Endothelial cell of umbilical vein (primary cell): ENCODE results near the gene AKR1C2. TPM values are rescaled to one million over a fixed set of nuclear protein-coding genes. Genes with fewer than 3 reads are reported as not detected.
"Not testable (repeated sequence)": the region's sequence is repeated elsewhere in the genome, so short reads cannot be mapped to it uniquely, and the experiment has no call there.

Experiments used
- BruUV-seq: library from RNA; stranded (reverse); fragments of 400-500 nt; replicated peaks from 2 replicates; lab custom pipeline; 2021; lab: Mats Ljungman, UMichigan
- CTCF ChIA-PET: fragments of 300-600, 350-600 bp; sonication (Branson Sonifier 250); formaldehyde crosslinking; loops from one replicate; lab custom pipeline; 2021; ENCODE audit warnings: antibody characterized with exemption, inconsistent platforms; lab: Charles Lee
- POLR2A ChIA-PET: fragments of 300-600, 350-600 bp; sonication (Branson Sonifier 250); formaldehyde crosslinking; loops from one replicate; lab custom pipeline; 2021; ENCODE audit warnings: antibody characterized with exemption, inconsistent platforms; lab: Charles Lee
- DNase-seq: peaks from one replicate; pipeline ENCODE4 v3.0.0-alpha.2; 2011; ENCODE audit warnings: low read depth, low spot score
- FAIRE-seq: peaks from 2 replicates; lab custom pipeline; 2011; peaks lifted over from hg19 to GRCh38; lab: Jason Lieb, UNC
- H2AFZ ChIP-seq: 2 replicates; pipeline ENCODE4 v1.6.0; 2012; ENCODE audit warnings: low read depth, low read length, control low read depth, inconsistent platforms
- H3K27ac ChIP-seq: 2 replicates; pipeline ENCODE4 v1.5.1; 2011; ENCODE audit warnings: low read depth, mild to moderate bottlenecking, control low read depth, low read length, moderate library complexity; ENCODE audit not compliant: insufficient read depth
- H3K27me3 ChIP-seq, 2 experiments: 2 replicates each; pipeline versions ENCODE4 v1.6.0 to v1.6.1; 2011; ENCODE audit warnings: low read length in 2 of 2, mixed read lengths in 1 of 2; ENCODE audit not compliant: control insufficient read depth in 2 of 2, insufficient read depth in 2 of 2
- H3K36me3 ChIP-seq, 2 experiments: 2 replicates in 1 of 2; 3 replicates in 1 of 2; pipeline ENCODE4 v1.5.1; 2011; ENCODE audit warnings: low read length in 2 of 2, mild to moderate bottlenecking in 1 of 2, moderate library complexity in 1 of 2; ENCODE audit not compliant: control insufficient read depth in 2 of 2, insufficient read depth in 2 of 2; ENCODE audit errors: extremely low read depth in 1 of 2
- H3K4me1 ChIP-seq: 3 replicates; pipeline ENCODE4 v1.5.1; 2011; ENCODE audit warnings: mild to moderate bottlenecking, low read length; ENCODE audit not compliant: control insufficient read depth, insufficient read depth; ENCODE audit errors: extremely low read depth
- H3K4me2 ChIP-seq: 2 replicates; pipeline ENCODE4 v1.6.1; 2011; ENCODE audit warnings: low read length, control low read depth, mixed read lengths; ENCODE audit not compliant: insufficient read depth
- H3K4me3 ChIP-seq, 3 experiments: fragments of 200-600 bp in 1 of 3; sonication (generic), shearing (Covaris generic) in 1 of 3; replicated peaks in 1 of 3; 2 replicates each; pipeline ENCODE4 v1.5.1; 2011 to 2016; ENCODE audit warnings: control low read depth in 3 of 3, low read length in 3 of 3, mild to moderate bottlenecking in 2 of 3, inconsistent platforms in 1 of 3, low read depth in 1 of 3, moderate library complexity in 1 of 3; ENCODE audit not compliant: insufficient read depth in 1 of 3
- H3K79me2 ChIP-seq: 2 replicates; pipeline ENCODE4 v1.6.0; 2012; ENCODE audit warnings: low read length, inconsistent platforms; ENCODE audit not compliant: control insufficient read depth, insufficient read depth
- H3K9ac ChIP-seq: replicated peaks from 2 replicates; pipeline ENCODE3; 2011; ENCODE audit warnings: low read length, control low read depth; ENCODE audit not compliant: insufficient read depth; ENCODE audit errors: extremely low read depth
- H3K9me1 ChIP-seq: replicated peaks from 3 replicates; pipeline ENCODE4 v1.6.0; 2011; ENCODE audit warnings: mild to moderate bottlenecking, low read length; ENCODE audit not compliant: control insufficient read depth, insufficient read depth; ENCODE audit errors: extremely low read depth
- H3K9me3 ChIP-seq: replicated peaks from 2 replicates; pipeline ENCODE4 v1.5.1; 2012; ENCODE audit warnings: low read length, inconsistent platforms; ENCODE audit not compliant: control insufficient read depth, insufficient read depth
- H4K20me1 ChIP-seq: replicated peaks from 2 replicates; pipeline ENCODE3; 2011; ENCODE audit warnings: mild to moderate bottlenecking, low read length; ENCODE audit not compliant: control insufficient read depth, insufficient read depth; ENCODE audit errors: extremely low read depth
- dilution Hi-C: fragments of 300-500 bp; cut with MboI; formaldehyde crosslinking; loops from one replicate; pipeline ENCODE4 v1.15.0; 2019; ENCODE audit warnings: low sequenced_read_pairs; ENCODE audit not compliant: extremely low pct_ligation_motif_present
- intact Hi-C: fragments of 100-400 bp; cut with micrococcal nuclease; formaldehyde crosslinking; loops from one replicate; pipeline ENCODE4 v1.10.0; 2022
- polyA plus RNA-seq, 4 experiments: library from polyadenylated mRNA; depleted of rRNA in 3 of 4; stranded (reverse) in 3 of 4; unstranded in 1 of 4; fragments of >200 nt; gene quantifications; 2 replicates each; pipeline versions ENCODE4 v1.2.1 to v1.2.3, GENCODE V29; 2011 to 2012; ENCODE audit warnings: missing spikeins in 1 of 4
- total RNA-seq: library from RNA; stranded (reverse); gene quantifications from 2 replicates; pipeline ENCODE4 v1.2.3, GENCODE V29; 2021

Gene AKR1C2
- total and polyA plus RNA-seq, 2 donors (not counting 3 experiments of a cell fraction or from before 2014, with no cell fraction given), result 0.84 to 1.7 TPM

DNA sequence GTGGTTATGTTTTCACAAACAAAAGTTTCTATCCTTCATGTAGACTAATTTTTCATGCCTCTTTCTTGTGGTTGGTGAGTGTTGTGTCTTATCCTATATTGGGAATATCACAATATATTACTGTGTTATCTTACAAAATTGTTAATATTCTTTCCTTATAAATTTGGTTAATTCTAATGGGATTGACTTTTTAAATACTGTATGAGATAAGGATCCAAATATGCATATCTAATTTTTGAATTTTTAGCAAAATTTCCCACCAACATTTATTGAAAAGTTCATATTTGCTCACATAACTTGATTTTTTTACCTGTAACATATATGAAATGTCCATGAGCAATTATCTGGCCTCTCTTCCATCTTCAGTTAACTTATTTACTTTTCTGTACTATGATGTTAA, 29.3 kb downstream of the AKR1C2 start:
- CTCF ChIA-PET, dilution Hi-C loops, H3K4me3 ChIP-seq, FAIRE-seq, H3K9me1 ChIP-seq, H3K79me2 ChIP-seq, intact Hi-C loops, H3K4me1 ChIP-seq, H3K36me3 ChIP-seq, H3K27me3 ChIP-seq, H3K27ac ChIP-seq, H3K9me3 ChIP-seq, H2AFZ ChIP-seq, H3K9ac ChIP-seq, DNase-seq, POLR2A ChIA-PET, H4K20me1 ChIP-seq, BruUV-seq, H3K4me2 ChIP-seq: not testable (repeated sequence)

DNA sequence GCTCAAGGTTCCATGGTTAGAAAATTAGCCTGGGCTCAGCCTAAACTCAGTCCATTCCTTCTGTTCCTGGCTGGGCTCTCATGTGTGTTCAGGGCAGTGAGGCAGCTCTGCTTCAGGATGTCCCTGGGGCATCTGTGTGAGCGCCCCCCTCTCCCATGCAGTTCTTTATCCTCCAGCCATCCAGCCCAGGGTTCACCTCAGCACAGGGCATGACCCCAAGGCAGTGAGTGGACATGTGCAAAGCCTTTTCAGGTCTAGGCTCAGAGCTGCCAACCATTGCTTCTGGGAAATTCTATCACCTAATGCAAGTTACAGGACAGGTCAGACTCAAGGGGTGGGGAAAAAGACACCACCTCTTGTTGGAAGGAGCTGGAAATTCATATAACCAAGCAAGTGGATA, 30.4 kb downstream of the AKR1C2 start:
- H4K20me1 ChIP-seq, intact Hi-C loops, CTCF ChIA-PET, dilution Hi-C loops, H3K4me3 ChIP-seq, FAIRE-seq, H3K36me3 ChIP-seq, POLR2A ChIA-PET, BruUV-seq, H3K27me3 ChIP-seq, H3K27ac ChIP-seq, DNase-seq, H3K9ac ChIP-seq, H3K4me1 ChIP-seq, H3K9me3 ChIP-seq, H3K4me2 ChIP-seq, H3K9me1 ChIP-seq, H3K79me2 ChIP-seq, H2AFZ ChIP-seq: not testable (repeated sequence)

DNA sequence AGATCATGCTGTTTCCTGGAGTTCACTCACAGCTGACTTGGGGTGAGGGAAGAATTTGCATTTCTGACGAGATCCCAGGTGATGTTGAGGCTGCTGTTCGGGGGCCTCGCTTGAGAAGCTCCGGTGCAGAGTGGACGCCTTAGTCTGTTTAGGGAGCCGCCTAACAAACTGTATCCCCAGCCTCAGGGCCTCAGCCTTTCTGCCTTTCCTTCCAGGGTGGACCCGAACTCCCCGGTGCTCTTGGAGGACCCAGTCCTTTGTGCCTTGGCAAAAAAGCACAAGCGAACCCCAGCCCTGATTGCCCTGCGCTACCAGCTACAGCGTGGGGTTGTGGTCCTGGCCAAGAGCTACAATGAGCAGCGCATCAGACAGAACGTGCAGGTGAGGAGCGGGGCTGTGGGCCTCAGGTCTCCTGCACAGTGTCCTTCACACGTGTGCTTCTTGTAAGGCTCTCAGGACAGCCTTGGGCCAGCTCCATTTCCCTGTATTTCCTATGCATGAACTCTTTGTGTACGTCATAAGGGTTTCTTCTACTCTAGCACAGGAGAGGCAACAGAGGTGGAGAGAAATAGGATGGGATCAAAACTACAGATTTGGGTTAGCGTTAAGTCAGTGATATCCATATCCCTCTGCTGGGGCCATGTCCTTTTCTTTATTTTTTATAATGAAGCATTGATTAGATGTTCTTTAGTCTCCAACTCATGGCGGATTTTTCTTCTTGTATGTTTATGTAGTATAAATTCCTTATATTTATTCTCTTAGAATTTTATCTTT, 31.1 kb downstream of the AKR1C2 start:
- H3K9ac ChIP-seq, POLR2A ChIA-PET, H3K4me3 ChIP-seq, H3K4me2 ChIP-seq, FAIRE-seq, intact Hi-C loops, H3K4me1 ChIP-seq, CTCF ChIA-PET, H3K27me3 ChIP-seq, H3K9me1 ChIP-seq, DNase-seq, BruUV-seq, H3K9me3 ChIP-seq, H3K36me3 ChIP-seq, H4K20me1 ChIP-seq, H3K79me2 ChIP-seq, H3K27ac ChIP-seq, H2AFZ ChIP-seq, dilution Hi-C loops: not testable (repeated sequence)

- H3K79me2 ChIP-seq, intact Hi-C loops, FAIRE-seq, H4K20me1 ChIP-seq, H3K27ac ChIP-seq, POLR2A ChIA-PET, H2AFZ ChIP-seq, H3K4me2 ChIP-seq, H3K9me3 ChIP-seq, dilution Hi-C loops, DNase-seq, H3K9me1 ChIP-seq, H3K36me3 ChIP-seq, BruUV-seq, H3K9ac ChIP-seq, H3K4me1 ChIP-seq, H3K4me3 ChIP-seq, H3K27me3 ChIP-seq: not testable (repeated sequence)
- CTCF ChIA-PET, result interaction anchor here (1.5 kb wide), 1 partner anchor 8 kb away, joined by 4 read pairs; no protein-coding TSS in a partner anchor
These were observed 33.3 kb downstream of the AKR1C2 start for GRCh38 chr10:4970362-4970761.
